Calu3 (cell line): ENCODE results near the gene GRIP1. TPM values are rescaled to one million over a fixed set of nuclear protein-coding genes. Genes with fewer than 3 reads are reported as not detected.

Source experiments
- BruUV-seq: library from RNA; stranded (reverse); fragments of 400-500 nt; replicated peaks from 2 replicates; lab custom pipeline; 2021; lab: Mats Ljungman, UMichigan
- CTCF ChIA-PET: fragments of 300-600 bp; sonication (Branson Sonifier 250); formaldehyde crosslinking; loops from one replicate; lab custom pipeline; 2022; ENCODE audit warnings: antibody characterized with exemption; lab: Charles Lee
- DNase-seq: peaks from one replicate; pipeline ENCODE4 v3.0.0; 2022
- H3K27ac Mint-ChIP-seq: one replicate; pipeline ENCODE4 v1.8.0; 2022; ENCODE audit warnings: mixed read lengths; ENCODE audit not compliant: unreplicated experiment
- H3K27me3 Mint-ChIP-seq: one replicate; pipeline ENCODE4 v1.8.0; 2022; ENCODE audit warnings: mixed read lengths; ENCODE audit not compliant: unreplicated experiment
- H3K36me3 Mint-ChIP-seq: one replicate; pipeline ENCODE4 v1.8.0; 2022; ENCODE audit warnings: mild to moderate bottlenecking, moderate library complexity, mixed read lengths; ENCODE audit not compliant: insufficient read depth, unreplicated experiment
- H3K4me1 Mint-ChIP-seq: one replicate; pipeline ENCODE4 v1.8.0; 2022; ENCODE audit warnings: mild to moderate bottlenecking, low read depth, mixed read lengths; ENCODE audit not compliant: unreplicated experiment
- H3K4me3 Mint-ChIP-seq: one replicate; pipeline ENCODE4 v1.8.0; 2022; ENCODE audit warnings: mild to moderate bottlenecking, low read depth, moderate library complexity, mixed read lengths; ENCODE audit not compliant: unreplicated experiment
- H3K9me3 Mint-ChIP-seq: one replicate; pipeline ENCODE4 v1.8.0; 2022; ENCODE audit warnings: low read depth, mixed read lengths; ENCODE audit not compliant: unreplicated experiment
- intact Hi-C: fragments of 100-400 bp; cut with micrococcal nuclease; formaldehyde crosslinking; loops from one replicate; pipeline ENCODE4 v1.10.0; 2022; ENCODE audit not compliant: unreplicated experiment
- total RNA-seq: library from RNA; stranded (reverse); gene quantifications from 2 replicates; pipeline ENCODE4 v1.2.3, GENCODE V29; 2022
- TF ChIP-seq, protein P1 (sequence below): fragments of 200-600 bp; IDR thresholded peaks from one replicate; pipeline ENCODE4 v1.8.0; 2022; ENCODE audit warnings: antibody characterized with exemption; ENCODE audit not compliant: unreplicated experiment

The GRIP1 gene
- total RNA-seq, 1 experiment from 2014 or later = 47.4 TPM

DNA sequence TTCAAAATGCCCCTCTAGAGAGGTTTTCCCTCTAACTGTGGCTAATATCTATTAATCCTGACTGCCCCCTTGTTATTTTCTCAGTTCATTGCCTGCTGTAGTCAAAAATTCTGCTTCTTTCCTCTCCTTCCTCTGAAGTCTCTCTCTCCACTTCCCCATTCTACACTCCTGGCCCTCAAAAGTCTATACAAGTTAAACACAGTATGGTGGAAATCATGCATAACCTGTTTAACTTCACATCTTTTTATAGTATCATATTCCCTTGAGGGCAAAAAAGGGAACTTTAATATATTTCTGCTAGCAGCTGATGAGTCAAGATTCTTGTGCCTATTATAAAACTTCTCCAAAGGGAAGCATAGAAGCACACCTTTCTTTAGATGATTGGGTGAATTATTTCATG lies 16.7 kb downstream of the GRIP1 start:
- TF ChIP-seq, protein P1, sequence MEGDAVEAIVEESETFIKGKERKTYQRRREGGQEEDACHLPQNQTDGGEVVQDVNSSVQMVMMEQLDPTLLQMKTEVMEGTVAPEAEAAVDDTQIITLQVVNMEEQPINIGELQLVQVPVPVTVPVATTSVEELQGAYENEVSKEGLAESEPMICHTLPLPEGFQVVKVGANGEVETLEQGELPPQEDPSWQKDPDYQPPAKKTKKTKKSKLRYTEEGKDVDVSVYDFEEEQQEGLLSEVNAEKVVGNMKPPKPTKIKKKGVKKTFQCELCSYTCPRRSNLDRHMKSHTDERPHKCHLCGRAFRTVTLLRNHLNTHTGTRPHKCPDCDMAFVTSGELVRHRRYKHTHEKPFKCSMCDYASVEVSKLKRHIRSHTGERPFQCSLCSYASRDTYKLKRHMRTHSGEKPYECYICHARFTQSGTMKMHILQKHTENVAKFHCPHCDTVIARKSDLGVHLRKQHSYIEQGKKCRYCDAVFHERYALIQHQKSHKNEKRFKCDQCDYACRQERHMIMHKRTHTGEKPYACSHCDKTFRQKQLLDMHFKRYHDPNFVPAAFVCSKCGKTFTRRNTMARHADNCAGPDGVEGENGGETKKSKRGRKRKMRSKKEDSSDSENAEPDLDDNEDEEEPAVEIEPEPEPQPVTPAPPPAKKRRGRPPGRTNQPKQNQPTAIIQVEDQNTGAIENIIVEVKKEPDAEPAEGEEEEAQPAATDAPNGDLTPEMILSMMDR = no peak
- H3K9me3 Mint-ChIP-seq = no peaks in the 10 kb centered on the region
- peak overlapping the region; percentile 0 for H3K4me3 Mint-ChIP-seq
- intact Hi-C loops = loop anchor here (2.0 kb wide), 1 partner anchor 13 kb away; no protein-coding TSS in a partner anchor
- H3K36me3 Mint-ChIP-seq = no peaks in the 10 kb centered on the region
- CTCF ChIA-PET = interaction anchor here (0.5 kb wide), 1 partner anchor 617 kb away, joined by 3 read pairs; no protein-coding TSS in a partner anchor
- DNase-seq = no peak
- H3K4me1 Mint-ChIP-seq = peaks cover 35% of the 10 kb centered on the region
- peak overlapping the region; percentile 24 for H3K27ac Mint-ChIP-seq
- no TSS peak for BruUV-seq
- no peaks in the 10 kb centered on the region for H3K27me3 Mint-ChIP-seq

DNA sequence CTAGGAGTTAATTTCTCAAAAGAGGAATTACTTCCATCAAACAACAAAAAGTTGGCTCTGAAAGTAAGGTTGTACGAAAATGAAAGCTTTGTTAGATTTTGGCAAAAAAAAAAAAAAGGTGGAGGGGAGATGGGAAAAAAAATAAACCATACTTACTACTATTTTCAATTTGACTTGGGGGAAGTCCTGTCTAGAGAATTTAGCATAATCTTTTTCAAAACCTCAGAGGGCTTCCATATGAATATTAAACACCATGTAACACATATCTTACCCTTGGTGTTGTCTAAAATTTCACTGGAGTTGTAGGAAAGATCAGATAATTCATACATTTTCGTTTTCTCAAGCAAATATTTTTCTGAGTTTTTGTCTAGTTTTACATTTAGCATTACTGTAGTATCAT lies 17.5 kb downstream of the GRIP1 start:
- Mint-ChIP-seq H3K9me3 (no peaks in the 10 kb centered on the region), H3K4me3 (no peak overlapping the region), H3K27me3 (no peaks in the 10 kb centered on the region), H3K4me1 (peaks cover 35% of the 10 kb centered on the region), H3K36me3 (no peaks in the 10 kb centered on the region), H3K27ac (no peak overlapping the region)
- intact Hi-C loops = no loop called here
- DNase-seq = no peak
- CTCF ChIA-PET = interaction anchor here (0.6 to 0.7 kb wide), 2 partner anchors 177 to 502 kb away, joined by 4 to 13 read pairs; no protein-coding TSS in a partner anchor
- TF ChIP-seq, protein P1 = no peak
- no TSS peak for BruUV-seq

DNA sequence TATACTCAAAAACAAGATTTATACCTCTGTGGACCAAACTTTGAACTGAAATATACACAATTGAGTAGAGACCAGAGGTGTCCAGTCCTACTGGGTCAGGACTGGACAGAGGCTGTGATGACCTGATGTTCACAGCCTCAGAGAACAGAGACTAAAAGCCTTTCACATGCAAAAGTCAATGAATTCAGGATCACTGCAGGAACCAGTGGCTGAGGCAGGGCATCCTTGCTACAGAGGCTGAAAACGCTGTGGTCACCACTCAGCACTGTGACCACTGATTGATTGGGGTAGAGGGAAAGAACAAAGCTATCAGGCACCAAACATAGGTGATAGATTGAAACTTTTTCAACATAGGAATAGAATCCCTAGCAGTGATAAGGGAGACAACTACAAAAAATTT lies 25.1 kb downstream of the GRIP1 start:
- H3K4me1 Mint-ChIP-seq = peaks cover 21% of the 10 kb centered on the region
- no peak for DNase-seq
- no peaks in the 10 kb centered on the region for H3K9me3 Mint-ChIP-seq
- intact Hi-C loops = no loop called here
- CTCF ChIA-PET = interaction anchor here (0.6 kb wide), 1 partner anchor 203 kb away, joined by 4 read pairs; no protein-coding TSS in a partner anchor
- H3K27me3 Mint-ChIP-seq = no peaks in the 10 kb centered on the region
- H3K4me3 Mint-ChIP-seq = no peak overlapping the region
- BruUV-seq = no TSS peak
- TF ChIP-seq, protein P1 = no peak
- no peaks in the 10 kb centered on the region for H3K36me3 Mint-ChIP-seq
- H3K27ac Mint-ChIP-seq = no peak overlapping the region

DNA sequence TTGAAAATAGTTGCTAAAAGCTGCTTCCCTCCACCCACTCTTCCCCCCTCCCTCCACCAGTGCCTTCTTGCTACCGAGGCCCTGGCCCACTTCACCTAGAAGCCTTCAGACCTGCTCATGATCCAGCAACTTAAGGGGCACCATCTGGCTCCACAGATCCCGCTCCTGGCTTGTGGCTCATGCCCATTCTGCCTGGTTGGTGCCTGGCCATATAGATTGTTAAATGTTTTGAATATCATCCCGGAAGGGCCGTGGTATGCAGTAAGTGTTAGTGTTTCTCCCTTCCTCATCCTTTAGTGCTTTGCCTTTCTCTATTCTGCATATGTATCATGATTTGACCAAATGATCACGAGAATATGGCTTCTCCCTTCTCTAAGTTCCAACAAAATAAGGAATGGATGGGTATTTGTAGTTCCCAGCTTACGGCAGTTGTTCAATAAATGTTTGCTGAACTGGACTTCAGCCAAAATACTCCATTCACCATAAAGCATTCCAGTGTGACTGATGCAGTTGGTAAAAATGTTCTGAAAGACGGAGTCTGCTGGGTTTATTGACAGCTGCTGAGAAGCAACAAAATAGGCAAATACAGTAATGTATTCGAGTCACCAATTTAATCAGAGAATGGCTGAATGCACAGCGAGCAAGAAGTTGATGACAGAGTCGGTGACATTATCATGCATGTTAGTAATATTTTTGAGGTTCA lies 30.7 kb downstream of the GRIP1 start:
- intact Hi-C loops = loop anchor here (2.0 kb wide), 2 partner anchors 15 kb away; no protein-coding TSS in a partner anchor
- BruUV-seq = no TSS peak
- no peaks in the 10 kb centered on the region for H3K36me3 Mint-ChIP-seq
- no peaks in the 10 kb centered on the region for H3K27me3 Mint-ChIP-seq
- no peaks in the 10 kb centered on the region for H3K9me3 Mint-ChIP-seq
- peak; percentile 16 for DNase-seq
- TF ChIP-seq, protein P1 = no peak
- CTCF ChIA-PET = interaction anchor here (1.1 to 1.3 kb wide), 2 partner anchors 16 to 18 kb away, joined by 3 read pairs; no protein-coding TSS in a partner anchor
- H3K4me3 Mint-ChIP-seq = peak overlapping the region; percentile 59
- H3K27ac Mint-ChIP-seq = peak overlapping the region; percentile 88
- H3K4me1 Mint-ChIP-seq = peaks cover 37% of the 10 kb centered on the region
